Erythroblast (primary cell): ENCODE measurements around the gene BCL2.

Experiments
- GATA1 ChIP-seq: IDR thresholded peaks from 2 replicates; pipeline ENCODE4 v1.6.1; 2011; ENCODE audit warnings: low read depth, mild to moderate bottlenecking, control low read depth, low read length, moderate library complexity
- POLR2A ChIP-seq: IDR thresholded peaks from 2 replicates; pipeline ENCODE4 v1.6.1; 2011; ENCODE audit warnings: mild to moderate bottlenecking, low read length

DNA sequence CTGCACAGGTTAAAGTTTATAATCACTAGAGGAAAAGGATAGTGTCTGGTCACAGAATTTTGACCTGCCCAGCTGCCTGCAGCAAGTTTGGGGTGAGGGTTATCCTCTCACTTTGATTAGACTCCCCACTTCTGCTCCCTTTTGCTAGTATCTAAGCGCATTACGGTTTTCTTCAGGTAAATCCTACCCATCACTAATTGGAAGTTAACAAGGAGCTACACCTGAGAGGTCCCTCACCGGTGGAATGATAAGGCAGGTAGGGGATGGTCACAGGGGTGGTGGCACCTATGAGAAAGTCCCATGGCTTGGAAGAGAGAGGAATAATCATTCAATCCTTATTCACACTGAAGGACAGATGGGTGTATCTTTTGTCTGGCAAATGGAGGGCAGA, 7.6 kb downstream of the BCL2 start:
- TF ChIP-seq POLR2A = no peak
- TF ChIP-seq GATA1 = no peak
